ENCODE results near the gene SLC39A11.
"Not testable (repeated sequence)": the region's sequence is repeated elsewhere in the genome, so short reads cannot be mapped to it uniquely, and the experiment has no call there.

Gene SLC39A11

GRCh38 chr17:72829883-72830282 is 262.6 kb downstream of the SLC39A11 start:
- DNase-seq (ENCODE audit: low read depth): no peak

- DNase-seq (ENCODE audit: low read depth): no peak
These were observed 265.9 kb downstream of the SLC39A11 start for GRCh38 chr17:72826602-72827001.

GRCh38 chr17:72826059-72826458 is 266.4 kb downstream of the SLC39A11 start:
- DNase-seq (ENCODE audit: low read depth): not testable (repeated sequence)

DNA sequence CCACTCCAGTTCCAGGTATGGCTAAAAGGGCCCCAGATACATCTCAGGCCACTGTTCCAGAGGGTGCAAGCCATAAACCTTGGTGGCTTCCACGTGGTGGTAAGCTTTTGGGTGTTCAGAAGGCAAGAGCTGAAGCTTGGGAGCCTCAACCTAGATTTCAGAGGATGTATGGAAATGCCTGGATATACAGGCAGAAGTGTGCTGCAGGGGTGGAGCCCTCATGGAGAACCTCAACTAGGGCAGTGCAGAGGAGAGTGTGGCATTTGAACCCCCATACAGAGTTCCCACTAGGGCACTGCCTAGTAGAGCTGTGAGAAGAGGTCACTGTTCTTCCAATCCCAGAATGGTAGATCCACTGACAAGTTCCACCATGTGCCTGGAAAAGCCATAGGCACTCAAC is 267.3 kb downstream of the SLC39A11 start:
- no peak for DNase-seq (ENCODE audit: low read depth)

- not testable (repeated sequence) for DNase-seq (ENCODE audit: low read depth)
These were observed 268.2 kb downstream of the SLC39A11 start for GRCh38 chr17:72824267-72824666.

- DNase-seq (ENCODE audit: low read depth): no peak
These were observed 270.0 kb downstream of the SLC39A11 start for GRCh38 chr17:72822358-72823023.

DNA sequence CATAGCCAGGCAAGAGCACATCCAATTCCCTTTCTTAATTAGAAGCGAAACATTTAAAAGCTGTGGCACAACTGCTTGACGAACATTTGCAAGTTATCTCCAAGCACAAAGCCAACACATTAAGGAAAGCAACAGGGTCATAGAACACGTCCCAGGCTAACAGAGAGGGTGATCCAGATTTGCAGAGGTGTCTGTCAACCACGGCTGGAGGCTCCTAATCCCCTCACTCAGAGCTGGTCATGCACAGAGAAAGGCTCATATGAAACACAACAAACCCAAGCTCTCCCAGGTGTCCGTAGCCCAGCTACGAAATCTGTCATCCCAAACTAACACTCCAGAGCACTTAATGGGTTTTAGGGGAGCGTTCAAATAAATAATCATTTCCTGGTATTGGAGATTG is 276.1 kb downstream of the SLC39A11 start:
- no peak for DNase-seq (ENCODE audit: low read depth)

DNA sequence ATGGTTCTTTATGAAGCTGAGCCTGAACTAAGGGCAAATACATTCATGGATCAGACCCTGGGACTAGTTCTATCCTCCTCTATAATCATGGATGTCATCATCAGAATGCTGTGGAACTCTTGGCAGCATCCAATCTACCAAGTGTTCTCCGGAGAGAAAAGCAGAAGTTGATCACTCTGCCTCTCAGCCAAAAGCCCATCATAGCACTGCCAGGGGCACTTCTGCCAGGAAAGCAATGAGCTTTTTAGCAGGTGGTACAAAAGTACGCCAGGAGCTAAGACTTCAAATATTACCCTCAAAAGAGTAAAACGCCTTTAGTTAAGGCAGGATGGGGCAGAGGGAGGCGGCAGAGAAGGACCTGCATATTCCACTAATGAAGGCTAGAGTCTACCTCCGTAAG is 279.0 kb downstream of the SLC39A11 start:
- DNase-seq (ENCODE audit: low read depth): no peak

DNA sequence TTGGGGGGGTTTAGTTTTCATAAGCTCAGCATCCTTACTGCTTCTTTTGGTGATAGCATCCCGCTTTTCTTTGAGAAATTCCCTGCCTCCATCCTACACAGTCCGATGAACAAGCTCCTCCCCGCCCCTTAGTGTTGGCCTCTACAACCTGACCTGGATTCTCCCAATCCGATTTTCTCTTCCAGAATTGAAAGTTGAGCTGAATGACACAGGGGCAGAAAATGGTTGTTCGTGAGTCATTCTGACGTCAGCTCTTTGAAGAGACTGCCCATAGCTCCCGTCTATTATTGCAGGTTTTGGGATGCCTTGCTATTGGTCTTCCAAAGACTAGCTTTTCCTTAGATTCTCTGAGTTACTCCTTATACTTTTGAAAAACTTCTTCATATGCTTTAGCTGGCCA is 279.7 kb downstream of the SLC39A11 start:
- DNase-seq (ENCODE audit: low read depth): peak; percentile 56

DNA sequence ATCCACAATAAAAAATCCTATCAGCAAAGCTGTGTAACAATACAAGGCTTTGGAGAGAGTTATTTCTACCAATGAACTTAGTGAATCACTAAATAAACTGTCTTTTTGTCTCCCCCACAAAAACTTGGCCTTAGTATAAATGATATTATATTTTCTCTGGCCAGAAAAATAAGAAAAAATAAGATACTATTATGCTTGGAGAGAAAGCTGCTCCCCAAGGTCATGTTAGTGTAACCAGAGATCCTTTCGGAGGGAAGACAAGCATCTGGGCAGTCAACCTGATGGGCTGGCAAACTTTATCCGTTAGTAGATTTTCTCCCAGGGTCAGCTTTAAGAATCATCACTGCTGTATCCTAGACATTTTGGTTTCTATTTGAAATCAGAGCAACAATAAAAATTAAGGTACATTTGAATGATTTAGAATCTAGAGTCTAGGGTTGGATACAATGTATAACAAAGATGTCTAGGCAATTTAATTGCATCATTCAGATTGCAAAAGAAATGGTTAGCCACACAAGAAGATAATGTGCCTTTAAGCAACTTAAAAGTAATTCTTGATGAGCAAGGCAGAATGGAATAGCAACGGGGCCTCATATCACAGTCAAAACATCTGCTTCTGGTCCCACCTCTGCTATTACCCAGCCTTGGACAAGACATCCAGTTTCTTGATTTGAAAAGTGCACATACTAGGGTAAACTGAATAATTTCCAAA is 280.4 kb downstream of the SLC39A11 start:
- DNase-seq (ENCODE audit: low read depth): no peak

- no peak for DNase-seq (ENCODE audit: low read depth)
These were observed 281.4 kb downstream of the SLC39A11 start for GRCh38 chr17:72810991-72811508.

DNA sequence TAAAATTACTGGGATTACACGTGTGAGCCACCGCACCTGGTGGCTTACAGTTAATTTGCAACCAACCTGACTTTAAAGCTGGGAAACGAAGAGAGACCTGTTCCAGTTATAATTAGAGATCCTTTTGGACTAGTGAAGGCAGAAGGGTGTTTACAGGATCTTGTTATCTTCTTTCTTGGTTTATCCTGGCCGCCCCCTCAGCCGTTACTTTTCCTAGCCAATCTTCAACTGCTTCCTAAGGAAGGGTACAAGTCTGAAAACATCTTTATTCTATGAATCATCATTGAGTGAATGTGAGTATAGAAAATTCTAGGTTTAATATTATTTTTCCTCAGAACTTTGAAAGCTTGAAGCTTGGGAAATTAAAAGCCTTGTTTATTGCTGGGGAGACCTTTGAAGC is 286.5 kb downstream of the SLC39A11 start:
- DNase-seq (ENCODE audit: low read depth): no peak

- no peak for DNase-seq (ENCODE audit: low read depth)
These were observed 287.4 kb downstream of the SLC39A11 start for GRCh38 chr17:72804949-72805707.

- DNase-seq (ENCODE audit: low read depth): no peak
These were observed 289.8 kb downstream of the SLC39A11 start for GRCh38 chr17:72802726-72803125.

DNA sequence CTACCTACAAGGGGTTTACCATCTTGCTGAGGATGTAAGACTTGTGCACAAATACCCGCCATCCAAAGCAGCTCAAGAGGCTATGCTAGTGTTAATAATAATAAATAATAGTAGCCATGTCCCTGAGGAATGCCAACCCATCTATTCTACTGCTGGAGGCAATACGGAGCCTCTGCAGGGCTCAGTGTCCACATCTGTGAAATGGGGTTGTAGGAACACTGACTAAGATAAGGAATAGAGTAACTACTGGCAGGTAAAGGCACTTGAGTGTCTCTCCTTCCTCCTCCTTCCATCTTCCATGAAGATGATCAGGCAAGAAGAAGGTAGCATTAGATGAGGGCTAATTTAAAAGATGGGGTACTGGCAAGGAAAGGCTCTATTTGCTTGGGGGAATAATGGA is 295.3 kb downstream of the SLC39A11 start:
- no peak for DNase-seq (ENCODE audit: low read depth)

DNA sequence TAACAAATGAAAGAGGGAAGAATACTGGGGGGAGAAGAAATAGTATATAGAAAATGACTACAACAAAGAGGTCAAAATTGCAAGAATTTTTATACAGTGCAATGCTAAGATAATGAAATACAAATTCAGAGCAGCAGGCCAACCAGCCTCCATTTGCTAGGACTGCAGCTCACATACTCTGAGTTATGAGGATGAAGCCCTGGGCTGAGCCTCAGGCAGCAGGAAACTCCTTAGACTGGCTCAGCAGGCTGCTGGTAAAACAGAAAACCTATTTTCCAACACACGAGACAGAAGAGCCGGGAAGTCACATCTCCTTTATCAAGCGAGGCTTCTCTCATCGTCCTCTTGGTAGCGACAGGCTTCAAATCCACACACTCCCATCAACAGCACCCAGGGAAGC is 296.5 kb downstream of the SLC39A11 start:
- DNase-seq (ENCODE audit: low read depth): no peak

GRCh38 chr17:72794152-72794551 is 298.3 kb downstream of the SLC39A11 start:
- no peak for DNase-seq (ENCODE audit: low read depth)

- no peak for DNase-seq (ENCODE audit: low read depth)
These were observed 299.7 kb downstream of the SLC39A11 start for GRCh38 chr17:72792771-72793170.

- no peak for DNase-seq (ENCODE audit: low read depth)
These were observed 302.3 kb downstream of the SLC39A11 start for GRCh38 chr17:72790190-72790589.

DNA sequence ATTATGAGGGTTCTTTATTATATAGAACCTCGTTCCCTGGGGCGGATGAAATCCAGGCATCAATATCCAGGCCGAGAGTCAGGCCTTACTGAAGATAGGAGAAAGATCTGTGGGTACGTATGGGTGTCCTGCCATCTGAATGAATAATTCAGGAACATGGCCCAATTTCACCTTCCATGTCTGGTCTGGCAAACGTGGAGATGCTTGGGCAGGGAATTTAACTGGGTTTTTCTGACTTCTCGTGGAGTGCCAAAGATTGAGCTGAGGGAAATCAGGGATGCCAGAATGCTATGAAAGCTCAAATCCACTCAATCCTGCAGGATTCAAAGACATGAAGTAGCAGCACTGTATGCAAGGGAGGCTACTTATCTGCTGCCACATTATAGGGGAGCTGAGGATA is 302.8 kb downstream of the SLC39A11 start:
- no peak for DNase-seq (ENCODE audit: low read depth)

DNA sequence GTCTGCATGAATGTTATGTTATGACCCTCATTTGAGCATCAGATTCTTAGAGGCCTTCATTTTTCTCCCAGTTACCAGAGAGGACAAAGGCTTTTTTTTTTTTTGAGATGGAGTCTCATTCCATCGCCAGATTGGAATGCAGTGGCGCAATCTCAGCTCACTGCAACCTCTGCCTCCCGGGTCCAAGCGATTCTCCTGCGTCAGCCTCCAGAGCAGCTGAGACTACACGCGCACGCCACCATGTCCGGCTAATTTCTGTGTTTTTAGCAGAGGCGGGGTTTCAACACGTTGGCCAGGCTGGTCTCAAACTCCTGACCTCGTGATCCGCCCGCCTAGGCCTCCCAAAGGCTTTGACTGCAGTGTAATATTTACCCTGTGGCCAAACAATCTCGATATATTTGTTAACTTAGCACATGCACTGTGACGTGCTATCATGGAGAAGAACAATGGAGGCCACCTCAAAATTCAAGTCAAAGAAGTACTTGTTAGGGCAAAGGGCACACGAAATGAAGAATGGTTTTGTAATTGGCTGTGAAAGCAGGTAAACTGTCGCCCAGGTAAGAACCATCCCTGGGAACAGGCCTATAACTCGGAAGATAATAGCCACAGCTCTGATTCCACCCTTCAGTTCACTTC is 303.4 kb downstream of the SLC39A11 start:
- no peak for DNase-seq (ENCODE audit: low read depth)

- no peak for DNase-seq (ENCODE audit: low read depth)
These were observed 306.3 kb downstream of the SLC39A11 start for GRCh38 chr17:72786209-72786608.

All from HS-5 (cell line).